HepG2 (cell line): ENCODE data around the gene RINL. TPM values are rescaled to one million over a fixed set of nuclear protein-coding genes. Genes with fewer than 3 reads are reported as not detected.

ENCODE experiments used
- FOXC1 ChIP-seq: sonication (generic); formaldehyde crosslinking; IDR thresholded peaks from 2 replicates; pipeline ENCODE4 v1.8.0; 2022; ENCODE audit warnings: mild to moderate bottlenecking, missing genetic modification reagents, borderline replicate concordance
- FOXJ3 ChIP-seq: sonication (generic); formaldehyde crosslinking; IDR thresholded peaks from 2 replicates; pipeline ENCODE4 v1.4.0; 2020; ENCODE audit warnings: missing genetic modification reagents, mild to moderate bottlenecking, borderline replicate concordance
- FOXM1 ChIP-seq: sonication (generic); formaldehyde crosslinking; IDR thresholded peaks from 2 replicates; pipeline ENCODE4 v1.5.0; 2020; ENCODE audit warnings: missing genetic modification reagents
- KMT2B ChIP-seq: IDR thresholded peaks from 2 replicates; pipeline ENCODE4 v1.6.1; 2016; ENCODE audit warnings: missing genetic modification reagents, missing compliant biosample characterization
- ZNF142 ChIP-seq: sonication (generic); formaldehyde crosslinking; IDR thresholded peaks from 2 replicates; pipeline ENCODE4 v1.4.0; 2020; ENCODE audit warnings: missing genetic modification reagents
- ZNF329 ChIP-seq: sonication (generic); formaldehyde crosslinking; IDR thresholded peaks from 2 replicates; pipeline ENCODE4 v1.9.0; 2021; ENCODE audit warnings: low read depth, mild to moderate bottlenecking, missing genetic modification reagents
- ZNF790 ChIP-seq: sonication (generic); formaldehyde crosslinking; IDR thresholded peaks from 2 replicates; pipeline ENCODE4 v1.8.0; 2022; ENCODE audit warnings: missing genetic modification reagents, mild to moderate bottlenecking, borderline replicate concordance
- ZSCAN31 ChIP-seq: sonication (generic); formaldehyde crosslinking; IDR thresholded peaks from 2 replicates; pipeline ENCODE4 v1.5.0; 2020; ENCODE audit warnings: low read depth, mild to moderate bottlenecking, missing genetic modification reagents
- polyA plus RNA-seq, 8 experiments: library from polyadenylated mRNA; depleted of rRNA in 3 of 8; stranded (reverse) in 7 of 8; unstranded in 1 of 8; fragments of >200 nt; fragmentation: Illumina TruSeq in 4 of 8; extraction: Trizol in 4 of 8; gene quantifications; 2 replicates each; pipeline versions ENCODE4 v1.2.1 to v1.2.3, GENCODE V29; 2011 to 2016; ENCODE audit warnings: low read depth in 4 of 8, missing spikeins in 1 of 8, mixed read lengths in 1 of 8; ENCODE audit not compliant: insufficient read depth in 1 of 8
- total RNA-seq, 5 experiments: library from RNA; depleted of rRNA; stranded (reverse); fragments of >200 nt; fragmentation: Illumina TruSeq; extraction: Trizol; gene quantifications; 2 replicates each; pipeline ENCODE4 v1.2.3, GENCODE V29; 2016; ENCODE audit warnings: low read depth in 1 of 5
- TF ChIP-seq, protein P1 (sequence below): sonication (generic); formaldehyde crosslinking; IDR thresholded peaks from 2 replicates; pipeline ENCODE4 v1.4.0; 2020; ENCODE audit warnings: missing genetic modification reagents, borderline replicate concordance
- TF ChIP-seq, protein P2 (sequence below): sonication (generic); formaldehyde crosslinking; conservative IDR thresholded peaks from 2 replicates; pipeline ENCODE4 v1.8.0; 2022; ENCODE audit warnings: mild to moderate bottlenecking, moderate library complexity, missing genetic modification reagents
- TF ChIP-seq, protein P3 (sequence below): sonication (generic); formaldehyde crosslinking; IDR thresholded peaks from 2 replicates; pipeline ENCODE4 v1.9.0; 2021; ENCODE audit warnings: missing genetic modification reagents, borderline replicate concordance

The RINL gene
- total and polyA plus RNA-seq, 2 of the 13 experiments (the other 11 are each of a cell fraction or from before 2014, with no cell fraction given): 11.4 to 18.0 TPM

DNA sequence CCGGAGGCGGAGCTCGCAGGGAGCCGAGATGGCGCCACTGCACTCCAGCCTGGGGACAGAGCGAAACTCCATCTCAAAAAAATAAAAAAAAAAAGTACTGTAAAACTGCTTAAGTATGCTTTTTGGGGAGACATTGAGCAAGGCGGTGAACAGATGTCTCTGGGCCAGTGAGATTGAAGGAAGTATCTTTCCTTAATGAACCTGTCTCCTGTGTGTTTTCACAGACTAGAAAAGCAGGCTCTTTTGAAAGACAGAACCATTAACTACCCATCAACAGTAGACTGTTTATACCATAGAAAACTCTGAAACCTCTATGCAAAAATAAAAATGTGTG, 45.0 kb downstream of the RINL start (continued):
- TF ChIP-seq ZNF142 (CRISPR knock-in tag) (no peak), FOXJ3 (CRISPR knock-in tag) (no peak), FOXC1 (CRISPR knock-in tag) (no peak), ZSCAN31 (no peak), ZNF329 (CRISPR knock-in tag) (no peak), ZNF790 (no peak), KMT2B (CRISPR knock-in tag) (no peak), FOXM1 (CRISPR knock-in tag) (no peak)
- TF ChIP-seq, protein P1, sequence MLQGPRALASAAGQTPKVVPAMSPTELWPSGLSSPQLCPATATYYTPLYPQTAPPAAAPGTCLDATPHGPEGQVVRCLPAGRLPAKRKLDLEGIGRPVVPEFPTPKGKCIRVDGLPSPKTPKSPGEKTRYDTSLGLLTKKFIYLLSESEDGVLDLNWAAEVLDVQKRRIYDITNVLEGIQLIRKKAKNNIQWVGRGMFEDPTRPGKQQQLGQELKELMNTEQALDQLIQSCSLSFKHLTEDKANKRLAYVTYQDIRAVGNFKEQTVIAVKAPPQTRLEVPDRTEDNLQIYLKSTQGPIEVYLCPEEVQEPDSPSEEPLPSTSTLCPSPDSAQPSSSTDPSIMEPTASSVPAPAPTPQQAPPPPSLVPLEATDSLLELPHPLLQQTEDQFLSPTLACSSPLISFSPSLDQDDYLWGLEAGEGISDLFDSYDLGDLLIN (CRISPR knock-in tag): no peak
- TF ChIP-seq, protein P2, sequence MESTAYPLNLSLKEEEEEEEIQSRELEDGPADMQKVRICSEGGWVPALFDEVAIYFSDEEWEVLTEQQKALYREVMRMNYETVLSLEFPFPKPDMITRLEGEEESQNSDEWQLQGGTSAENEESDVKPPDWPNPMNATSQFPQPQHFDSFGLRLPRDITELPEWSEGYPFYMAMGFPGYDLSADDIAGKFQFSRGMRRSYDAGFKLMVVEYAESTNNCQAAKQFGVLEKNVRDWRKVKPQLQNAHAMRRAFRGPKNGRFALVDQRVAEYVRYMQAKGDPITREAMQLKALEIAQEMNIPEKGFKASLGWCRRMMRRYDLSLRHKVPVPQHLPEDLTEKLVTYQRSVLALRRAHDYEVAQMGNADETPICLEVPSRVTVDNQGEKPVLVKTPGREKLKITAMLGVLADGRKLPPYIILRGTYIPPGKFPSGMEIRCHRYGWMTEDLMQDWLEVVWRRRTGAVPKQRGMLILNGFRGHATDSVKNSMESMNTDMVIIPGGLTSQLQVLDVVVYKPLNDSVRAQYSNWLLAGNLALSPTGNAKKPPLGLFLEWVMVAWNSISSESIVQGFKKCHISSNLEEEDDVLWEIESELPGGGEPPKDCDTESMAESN (CRISPR knock-in tag): no peak
- TF ChIP-seq, protein P3, sequence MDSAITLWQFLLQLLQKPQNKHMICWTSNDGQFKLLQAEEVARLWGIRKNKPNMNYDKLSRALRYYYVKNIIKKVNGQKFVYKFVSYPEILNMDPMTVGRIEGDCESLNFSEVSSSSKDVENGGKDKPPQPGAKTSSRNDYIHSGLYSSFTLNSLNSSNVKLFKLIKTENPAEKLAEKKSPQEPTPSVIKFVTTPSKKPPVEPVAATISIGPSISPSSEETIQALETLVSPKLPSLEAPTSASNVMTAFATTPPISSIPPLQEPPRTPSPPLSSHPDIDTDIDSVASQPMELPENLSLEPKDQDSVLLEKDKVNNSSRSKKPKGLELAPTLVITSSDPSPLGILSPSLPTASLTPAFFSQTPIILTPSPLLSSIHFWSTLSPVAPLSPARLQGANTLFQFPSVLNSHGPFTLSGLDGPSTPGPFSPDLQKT (CRISPR knock-in tag): no peak
- TF ChIP-seq, all 625 proteins: peak for 0
